Endodermal cell (in vitro differentiated cells): ENCODE results near the gene PRUNE1. TPM values are rescaled to one million over a fixed set of nuclear protein-coding genes. Genes with fewer than 3 reads are reported as not detected.

ENCODE experiments used
- DNase-seq: peaks from one replicate; pipeline ENCODE4 v3.0.0-alpha.2; 2017
- H3K27ac ChIP-seq: 2 replicates; pipeline ENCODE4 v1.5.1; 2013; ENCODE audit warnings: mild to moderate bottlenecking, low read depth, low read length, moderate library complexity
- H3K27me3 ChIP-seq: 2 replicates; pipeline ENCODE4 v1.6.1; 2013; ENCODE audit warnings: mild to moderate bottlenecking, low read length, moderate library complexity; ENCODE audit not compliant: insufficient read depth, control insufficient read depth, poor library complexity, severe bottlenecking
- H3K36me3 ChIP-seq: 2 replicates; pipeline ENCODE4 v1.7.0; 2013; ENCODE audit warnings: mild to moderate bottlenecking, low read length, moderate library complexity; ENCODE audit not compliant: control insufficient read depth, insufficient read depth
- H3K4me1 ChIP-seq: one replicate; pipeline ENCODE4 v1.7.0; 2013; ENCODE audit warnings: low read length; ENCODE audit not compliant: control insufficient read depth, insufficient read depth
- H3K4me3 ChIP-seq: 2 replicates; pipeline ENCODE4 v1.5.1; 2013; ENCODE audit warnings: mild to moderate bottlenecking, low read length, moderate library complexity
- H3K9ac ChIP-seq: 2 replicates; pipeline ENCODE4 v1.6.1; 2013; ENCODE audit warnings: mild to moderate bottlenecking, low read length, moderate library complexity; ENCODE audit not compliant: poor library complexity, severe bottlenecking; ENCODE audit errors: extremely low read depth
- H3K9me3 ChIP-seq: 2 replicates; pipeline ENCODE4 v1.6.1; 2013; ENCODE audit warnings: mild to moderate bottlenecking, low read length, moderate library complexity; ENCODE audit not compliant: control insufficient read depth
- H3K27ac Mint-ChIP-seq: 2 replicates; pipeline ENCODE4 v1.8.0; 2020; ENCODE audit warnings: mixed read lengths
- H3K27me3 Mint-ChIP-seq: 2 replicates; pipeline ENCODE4 v1.8.0; 2021; ENCODE audit warnings: mild to moderate bottlenecking, mixed read lengths; ENCODE audit not compliant: insufficient read depth
- H3K36me3 Mint-ChIP-seq: 2 replicates; pipeline ENCODE4 v1.8.0; 2020; ENCODE audit warnings: low read depth, mixed read lengths
- H3K4me1 Mint-ChIP-seq: 2 replicates; pipeline ENCODE4 v1.8.0; 2020; ENCODE audit warnings: mixed read lengths
- H3K4me3 Mint-ChIP-seq: 2 replicates; pipeline ENCODE4 v1.8.0; 2020; ENCODE audit warnings: mild to moderate bottlenecking, moderate library complexity, mixed read lengths
- H3K9me3 Mint-ChIP-seq: 2 replicates; pipeline ENCODE4 v1.8.0; 2020; ENCODE audit warnings: mild to moderate bottlenecking, mixed read lengths
- WGBS, 2 experiments: methylation state at CpG; one replicate each; pipeline versions ENCODE4 v1.1.5 to v1.1.7; 2013; ENCODE audit warnings: missing lambda C conversion rate in 2 of 2, mixed read lengths in 1 of 2; ENCODE audit not compliant: insufficient coverage in 1 of 2, insufficient read length in 1 of 2; 5-methylcytosine and 5-hydroxymethylcytosine counted together
- total RNA-seq, 2 donors: library from RNA; stranded (reverse); fragmentation: NEBNext Ultra II Directional in 1 of 2; extraction: Animal tissue kit (Norgen Biotek cat#: 25700) in 1 of 2; gene quantifications; 2 replicates in 1 of 2; 3 replicates in 1 of 2; pipeline ENCODE4 v1.2.1, GENCODE V29; 2021
- TF ChIP-seq, protein P1 (sequence below): fragments of 200-600 bp; sonication (generic); conservative IDR thresholded peaks from 2 replicates; pipeline ENCODE4 v1.5.0; 2021; ENCODE audit warnings: antibody characterized with exemption, mild to moderate bottlenecking

Gene PRUNE1
- total RNA-seq, 2 donors from 2014 or later = 23.8 to 29.3 TPM

DNA sequence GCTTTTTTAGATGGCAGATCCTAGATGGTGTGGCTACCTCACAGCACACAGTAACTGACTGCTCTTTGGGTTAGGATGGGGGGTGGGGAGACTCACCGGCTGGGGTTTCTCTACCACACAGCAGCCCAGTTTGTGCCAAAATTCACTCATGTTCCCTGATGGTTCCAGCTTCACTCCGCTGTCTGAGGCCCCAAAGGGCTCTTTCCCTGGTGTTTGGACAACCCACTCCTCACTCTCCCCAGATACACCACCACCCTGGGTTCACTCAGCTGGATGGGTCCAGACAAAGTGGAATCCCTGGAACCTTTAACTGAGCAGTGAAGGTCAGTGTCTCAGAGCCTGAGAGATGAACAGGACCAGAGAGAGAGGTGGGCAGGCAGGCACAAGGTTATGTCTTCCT lies 47.3 kb downstream of the PRUNE1 start:
- Histone ChIP-seq H3K4me1 (no peaks in the 10 kb centered on the region), H3K9ac (no peak overlapping the region), H3K27ac (no peak overlapping the region), H3K27me3 (no peaks in the 10 kb centered on the region), H3K9me3 (no peaks in the 10 kb centered on the region), H3K4me3 (no peak overlapping the region), H3K36me3 (peaks cover 68% of the 10 kb centered on the region)
- TF ChIP-seq, protein P1, sequence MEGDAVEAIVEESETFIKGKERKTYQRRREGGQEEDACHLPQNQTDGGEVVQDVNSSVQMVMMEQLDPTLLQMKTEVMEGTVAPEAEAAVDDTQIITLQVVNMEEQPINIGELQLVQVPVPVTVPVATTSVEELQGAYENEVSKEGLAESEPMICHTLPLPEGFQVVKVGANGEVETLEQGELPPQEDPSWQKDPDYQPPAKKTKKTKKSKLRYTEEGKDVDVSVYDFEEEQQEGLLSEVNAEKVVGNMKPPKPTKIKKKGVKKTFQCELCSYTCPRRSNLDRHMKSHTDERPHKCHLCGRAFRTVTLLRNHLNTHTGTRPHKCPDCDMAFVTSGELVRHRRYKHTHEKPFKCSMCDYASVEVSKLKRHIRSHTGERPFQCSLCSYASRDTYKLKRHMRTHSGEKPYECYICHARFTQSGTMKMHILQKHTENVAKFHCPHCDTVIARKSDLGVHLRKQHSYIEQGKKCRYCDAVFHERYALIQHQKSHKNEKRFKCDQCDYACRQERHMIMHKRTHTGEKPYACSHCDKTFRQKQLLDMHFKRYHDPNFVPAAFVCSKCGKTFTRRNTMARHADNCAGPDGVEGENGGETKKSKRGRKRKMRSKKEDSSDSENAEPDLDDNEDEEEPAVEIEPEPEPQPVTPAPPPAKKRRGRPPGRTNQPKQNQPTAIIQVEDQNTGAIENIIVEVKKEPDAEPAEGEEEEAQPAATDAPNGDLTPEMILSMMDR = no peak
- H3K9me3 Mint-ChIP-seq = no peaks in the 10 kb centered on the region
- H3K36me3 Mint-ChIP-seq = peaks cover 63% of the 10 kb centered on the region
- H3K4me3 Mint-ChIP-seq = no peak overlapping the region
- DNase-seq = no peak
- H3K27ac Mint-ChIP-seq = no peak overlapping the region
- no peaks in the 10 kb centered on the region for H3K27me3 Mint-ChIP-seq
- WGBS, 2 experiments = 80% methylated on average over 1 of the region's 2 CpGs; no CpG with 5 or more reads in 1 of the 2 experiments
- H3K4me1 Mint-ChIP-seq = peaks cover 22% of the 10 kb centered on the region

DNA sequence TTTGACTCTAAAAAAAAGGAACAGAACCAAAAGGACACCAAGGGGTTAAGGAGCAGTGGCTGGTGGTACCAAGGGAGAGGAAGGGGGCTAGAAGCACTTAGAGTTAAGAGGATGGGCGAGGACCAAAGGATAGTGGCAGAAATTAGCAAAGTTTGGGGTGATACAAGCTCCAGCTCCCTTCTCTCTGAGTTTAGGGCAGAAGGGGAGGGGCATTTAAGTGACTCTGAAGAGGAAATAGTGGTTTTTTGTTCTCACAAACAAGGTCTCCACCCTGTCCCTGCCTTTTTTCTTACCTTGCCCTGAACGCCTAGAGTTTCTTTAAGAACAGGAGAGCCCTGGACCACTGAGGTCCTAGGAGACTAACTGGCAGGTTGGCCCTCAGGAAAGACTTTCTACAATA lies 47.9 kb downstream of the PRUNE1 start:
- peak overlapping the region; percentile 23 for H3K27ac Mint-ChIP-seq
- no peak overlapping the region for H3K4me3 Mint-ChIP-seq
- H3K9ac ChIP-seq = no peak overlapping the region
- 67 to 68% methylated on average over 2 of the region's 2 CpGs for WGBS, 2 experiments
- no peak overlapping the region for H3K4me3 ChIP-seq
- H3K36me3 ChIP-seq = peaks cover 64% of the 10 kb centered on the region
- peaks cover 23% of the 10 kb centered on the region for H3K4me1 Mint-ChIP-seq
- H3K27me3 Mint-ChIP-seq = no peaks in the 10 kb centered on the region
- H3K27ac ChIP-seq = no peak overlapping the region
- no peak for DNase-seq
- H3K27me3 ChIP-seq = no peaks in the 10 kb centered on the region
- no peaks in the 10 kb centered on the region for H3K4me1 ChIP-seq
- peaks cover 61% of the 10 kb centered on the region for H3K36me3 Mint-ChIP-seq
- no peaks in the 10 kb centered on the region for H3K9me3 ChIP-seq
- TF ChIP-seq, protein P1 = no peak
- no peaks in the 10 kb centered on the region for H3K9me3 Mint-ChIP-seq

DNA sequence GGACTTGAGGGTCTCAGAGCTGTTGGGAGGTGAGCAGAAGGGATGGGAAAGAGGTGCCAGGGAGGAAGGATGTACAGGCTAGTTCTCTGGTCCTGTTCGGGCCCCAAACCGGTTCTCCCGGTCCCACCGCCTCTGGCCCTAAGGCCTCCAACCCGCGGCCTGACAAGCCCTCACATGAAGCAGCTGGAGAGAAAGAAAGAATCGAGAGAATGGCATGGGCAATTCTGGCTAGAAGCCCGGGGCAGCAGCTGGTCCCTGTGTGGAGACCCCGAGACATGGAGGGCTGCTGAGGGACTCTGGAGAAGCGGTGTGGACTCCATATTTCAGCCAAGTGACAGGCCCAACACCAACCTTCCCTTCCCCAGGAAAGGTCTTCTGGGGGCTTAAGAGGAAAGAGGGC lies 50.4 kb downstream of the PRUNE1 start:
- Mint-ChIP-seq H3K27me3 (no peaks in the 10 kb centered on the region), H3K4me1 (peaks cover 30% of the 10 kb centered on the region)

More for the DNA sequence above, 50.4 kb downstream of the PRUNE1 start:
- Mint-ChIP-seq H3K4me3 (peak overlapping the region; percentile 94), H3K36me3 (peaks cover 43% of the 10 kb centered on the region), H3K9me3 (no peaks in the 10 kb centered on the region), H3K27ac (peak overlapping the region; percentile 89)
- no peak overlapping the region for H3K27ac ChIP-seq
- H3K27me3 ChIP-seq = no peaks in the 10 kb centered on the region
- no peaks in the 10 kb centered on the region for H3K4me1 ChIP-seq
- peak overlapping the region; percentile 87 for H3K9ac ChIP-seq
- TF ChIP-seq, protein P1 = no peak
- 0 to 3% methylated on average over 3 to 10 of the region's 10 CpGs for WGBS, 2 experiments
- DNase-seq = peak; percentile 77
- H3K36me3 ChIP-seq = peaks cover 46% of the 10 kb centered on the region
- H3K4me3 ChIP-seq = peak overlapping the region; percentile 89
- H3K9me3 ChIP-seq = no peaks in the 10 kb centered on the region
